ENCODE measurements around the gene ING4. TPM values are rescaled to one million over a fixed set of nuclear protein-coding genes. Genes with fewer than 3 reads are reported as not detected.
"Not testable (repeated sequence)": the region's sequence is repeated elsewhere in the genome, so short reads cannot be mapped to it uniquely, and the experiment has no call there.

The ING4 gene
- total RNA-seq (10 to 100 TPM; 17.7 to 32.5 (median 22.6) TPM), polyA plus RNA-seq (10 to 100 TPM; 20.0 to 25.5 TPM)
- long read RNA-seq, donor 1, transcript ING4-201 (8 exons, 1,709 nt) = major isoform, 12 of 26 reads
- long read RNA-seq, donor 1, transcript ING4-203 (8 exons, 741 nt) = minor isoform, 5 of 26 reads
- long read RNA-seq, donor 1, partial matches to known transcripts = 2 of 26 reads
- long read RNA-seq, donor 1, other reads (novel, unspliced or antisense) = 3 of 26 reads
- long read RNA-seq, donor 2, transcript ING4-201 (8 exons, 1,709 nt) = major isoform, 8 of 24 reads
- long read RNA-seq, donor 2, transcript ING4-202 (8 exons, 1,393 nt) = minor isoform, 5 of 24 reads
- long read RNA-seq, donor 2, partial matches to known transcripts = 2 of 24 reads
- long read RNA-seq, donor 2, other reads (novel, unspliced or antisense) = 4 of 24 reads
- long read RNA-seq, donor 3, transcript ING4-202 (8 exons, 1,393 nt) = minor isoform, 5 of 30 reads
- long read RNA-seq, donor 3, transcript ING4-201 (8 exons, 1,709 nt) = major isoform, 10 of 30 reads
- long read RNA-seq, donor 3, transcript ING4-203 (8 exons, 741 nt) = minor isoform, 6 of 30 reads
- long read RNA-seq, donor 3, partial matches to known transcripts = 4 of 30 reads
- long read RNA-seq, donor 3, other reads (novel, unspliced or antisense) = 4 of 30 reads

- Histone ChIP-seq H3K9me3 (no peaks in the 10 kb centered on the region), H3K36me3 (peaks cover 0 to 43% (median 15%) of the 10 kb centered on the region in 9 donors), H3K4me1 (peaks cover 0 to 32% (median 15%) of the 10 kb centered on the region in 9 donors), H3K27me3 (no peaks in the 10 kb centered on the region), H3K4me3 (peak within 1 kb of the TSS; percentile 62 to 92 (median 82)), H3K27ac (peak within 1 kb of the TSS; percentile 5 to 88 (median 78))
- ATAC-seq = peak; percentile 99 to 100 (median 100)
- no peak for TF ChIP-seq CTCF (IDR thresholded peaks at IDR 0.05)
- intact Hi-C loops (cut with DNase I) = loop anchor here in 7 of 10 donors (1.0 to 5.0 kb wide), 6 partner anchors 26 to 60 kb away; partner anchors contain the start of genes ZNF384 (in 6 of the 7), COPS7A (in 3 of the 7) and CHD4 (in 1 of the 7)
- DNase-seq = peak; percentile 94 to 99
- 3% methylated on average over 37 of the region's 37 CpGs for WGBS, 2 donors
Observed at GRCh38 chr12:6662906-6663742, at the start of gene ING4. Gene ING4, minus strand, starts transcription at chr12:6663119. Its CDS starts 18 bp downstream, at chr12:6663101.

GRCh38 chr12:6708960-6709394, 46.1 kb upstream of the ING4 start:
- 85 to 87% methylated on average over 16 of the region's 16 CpGs for WGBS, 2 donors
- intact Hi-C loops (cut with DNase I) = no loop called here
- no peak for TF ChIP-seq CTCF (IDR thresholded peaks at IDR 0.05)
- Histone ChIP-seq H3K4me3 (no peak overlapping the region), H3K27ac (no peak overlapping the region), H3K27me3 (peaks cover 0 to 69% (median 51%) of the 10 kb centered on the region in 7 donors), H3K36me3 (no peaks in the 10 kb centered on the region), H3K9me3 (no peaks in the 10 kb centered on the region), H3K4me1 (no peaks in the 10 kb centered on the region)
- DNase-seq (no peak), ATAC-seq (no peak)

DNA sequence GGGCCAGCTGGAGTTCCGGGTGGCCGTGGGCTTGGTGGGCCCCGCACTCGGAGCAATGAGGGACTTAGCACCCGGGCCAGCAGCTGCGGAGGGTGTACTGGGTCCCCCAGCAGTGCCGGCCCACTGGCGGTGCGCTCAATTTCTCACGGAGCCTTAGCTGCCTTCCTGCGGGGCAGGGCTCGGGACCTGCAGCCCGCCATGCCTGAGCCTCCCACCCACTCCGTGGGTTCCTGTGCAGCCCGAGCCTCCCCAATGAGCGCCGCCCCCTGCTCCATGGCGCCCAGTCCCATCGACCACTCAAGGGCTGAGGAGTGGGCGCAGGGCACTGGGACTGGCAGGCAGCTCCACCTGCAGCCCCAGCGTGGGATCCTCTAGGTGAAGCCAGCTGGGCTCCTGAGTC, 45.4 kb upstream of the ING4 start:
- H3K4me3 ChIP-seq; H3K27ac ChIP-seq; H3K36me3 ChIP-seq; intact Hi-C loops (cut with DNase I); DNase-seq; ATAC-seq; H3K9me3 ChIP-seq; H3K4me1 ChIP-seq: not testable (repeated sequence)
- WGBS, 2 donors = 92 to 93% methylated on average over 19 to 21 of the region's 21 CpGs
- peaks cover 0 to 69% (median 54%) of the 10 kb centered on the region in 7 donors for H3K27me3 ChIP-seq

GRCh38 chr12:6703631-6704030, 40.7 kb upstream of the ING4 start:
- no peak for ATAC-seq
- H3K4me3 ChIP-seq = no peak overlapping the region
- H3K27me3 ChIP-seq = peaks cover 12 to 93% (median 90%) of the 10 kb centered on the region in 7 donors
- no peaks in the 10 kb centered on the region for H3K36me3 ChIP-seq
- intact Hi-C loops (cut with DNase I) = no loop called here
- no peak for DNase-seq
- 10 to 12% methylated on average over 10 of the region's 10 CpGs for WGBS, 2 donors
- peaks cover 3 to 16% (median 11%) of the 10 kb centered on the region in 9 donors for H3K4me1 ChIP-seq
- no peak overlapping the region for H3K27ac ChIP-seq
- TF ChIP-seq CTCF (IDR thresholded peaks at IDR 0.05) = no peak
- H3K9me3 ChIP-seq = no peaks in the 10 kb centered on the region

All from heart right ventricle (tissue), 16 donors.